Mammary epithelial cell (primary cell): Measurements from ENCODE around the gene C16orf95.

ENCODE experiments used
- CTCF ChIP-seq, 2 donors: IDR thresholded peaks in 1 of 2; conservative IDR thresholded peaks in 1 of 2; 2 replicates each; pipeline ENCODE4 v1.5.1; 2011 to 2012; ENCODE audit warnings: inconsistent platforms in 2 of 2, low read length in 2 of 2, mild to moderate bottlenecking in 2 of 2, control low read depth in 1 of 2, low read depth in 1 of 2; ENCODE audit not compliant: insufficient read depth in 1 of 2; ENCODE audit errors: extremely low read depth in 1 of 2
- EZH2 ChIP-seq: IDR thresholded peaks from 2 replicates; pipeline ENCODE4 v1.6.1; 2012; ENCODE audit warnings: low read length, inconsistent platforms, borderline replicate concordance

- TF ChIP-seq EZH2 = no peak
- no peak for TF ChIP-seq CTCF (conservative IDR thresholded peaks at IDR 0.05 in 1 of 2, IDR thresholded peaks at IDR 0.05 in 1 of 2; ENCODE audit: extremely low read depth in 1 of 2, insufficient read depth in 1 of 2, low read depth in 1 of 2, low read length in 2 of 2)
Measured at GRCh38 chr16:87342978-87343752, 26.0 kb upstream of the C16orf95 start.
